Endothelial cell of umbilical vein (primary cell): Measurements from ENCODE around the gene GRAMD2B. TPM values are rescaled to one million over a fixed set of nuclear protein-coding genes. Genes with fewer than 3 reads are reported as not detected.

ENCODE experiments used
- BruUV-seq: library from RNA; stranded (reverse); fragments of 400-500 nt; replicated peaks from 2 replicates; lab custom pipeline; 2021; lab: Mats Ljungman, UMichigan
- CTCF ChIA-PET: fragments of 300-600, 350-600 bp; sonication (Branson Sonifier 250); formaldehyde crosslinking; loops from one replicate; lab custom pipeline; 2021; ENCODE audit warnings: antibody characterized with exemption, inconsistent platforms; lab: Charles Lee
- POLR2A ChIA-PET: fragments of 300-600, 350-600 bp; sonication (Branson Sonifier 250); formaldehyde crosslinking; loops from one replicate; lab custom pipeline; 2021; ENCODE audit warnings: antibody characterized with exemption, inconsistent platforms; lab: Charles Lee
- DNase-seq: peaks from one replicate; pipeline ENCODE4 v3.0.0-alpha.2; 2011; ENCODE audit warnings: low read depth, low spot score
- FAIRE-seq: peaks from 2 replicates; lab custom pipeline; 2011; peaks lifted over from hg19 to GRCh38; lab: Jason Lieb, UNC
- H2AFZ ChIP-seq: 2 replicates; pipeline ENCODE4 v1.6.0; 2012; ENCODE audit warnings: low read depth, low read length, control low read depth, inconsistent platforms
- H3K27ac ChIP-seq: 2 replicates; pipeline ENCODE4 v1.5.1; 2011; ENCODE audit warnings: low read depth, mild to moderate bottlenecking, control low read depth, low read length, moderate library complexity; ENCODE audit not compliant: insufficient read depth
- H3K27me3 ChIP-seq, 2 experiments: 2 replicates each; pipeline versions ENCODE4 v1.6.0 to v1.6.1; 2011; ENCODE audit warnings: low read length in 2 of 2, mixed read lengths in 1 of 2; ENCODE audit not compliant: control insufficient read depth in 2 of 2, insufficient read depth in 2 of 2
- H3K36me3 ChIP-seq, 2 experiments: 2 replicates in 1 of 2; 3 replicates in 1 of 2; pipeline ENCODE4 v1.5.1; 2011; ENCODE audit warnings: low read length in 2 of 2, mild to moderate bottlenecking in 1 of 2, moderate library complexity in 1 of 2; ENCODE audit not compliant: control insufficient read depth in 2 of 2, insufficient read depth in 2 of 2; ENCODE audit errors: extremely low read depth in 1 of 2
- H3K4me1 ChIP-seq: 3 replicates; pipeline ENCODE4 v1.5.1; 2011; ENCODE audit warnings: mild to moderate bottlenecking, low read length; ENCODE audit not compliant: control insufficient read depth, insufficient read depth; ENCODE audit errors: extremely low read depth
- H3K4me2 ChIP-seq: 2 replicates; pipeline ENCODE4 v1.6.1; 2011; ENCODE audit warnings: low read length, control low read depth, mixed read lengths; ENCODE audit not compliant: insufficient read depth
- H3K4me3 ChIP-seq, 3 experiments: fragments of 200-600 bp in 1 of 3; sonication (generic), shearing (Covaris generic) in 1 of 3; replicated peaks in 1 of 3; 2 replicates each; pipeline ENCODE4 v1.5.1; 2011 to 2016; ENCODE audit warnings: control low read depth in 3 of 3, low read length in 3 of 3, mild to moderate bottlenecking in 2 of 3, inconsistent platforms in 1 of 3, low read depth in 1 of 3, moderate library complexity in 1 of 3; ENCODE audit not compliant: insufficient read depth in 1 of 3
- H3K79me2 ChIP-seq: 2 replicates; pipeline ENCODE4 v1.6.0; 2012; ENCODE audit warnings: low read length, inconsistent platforms; ENCODE audit not compliant: control insufficient read depth, insufficient read depth
- H3K9ac ChIP-seq: replicated peaks from 2 replicates; pipeline ENCODE3; 2011; ENCODE audit warnings: low read length, control low read depth; ENCODE audit not compliant: insufficient read depth; ENCODE audit errors: extremely low read depth
- H3K9me1 ChIP-seq: replicated peaks from 3 replicates; pipeline ENCODE4 v1.6.0; 2011; ENCODE audit warnings: mild to moderate bottlenecking, low read length; ENCODE audit not compliant: control insufficient read depth, insufficient read depth; ENCODE audit errors: extremely low read depth
- H3K9me3 ChIP-seq: replicated peaks from 2 replicates; pipeline ENCODE4 v1.5.1; 2012; ENCODE audit warnings: low read length, inconsistent platforms; ENCODE audit not compliant: control insufficient read depth, insufficient read depth
- H4K20me1 ChIP-seq: replicated peaks from 2 replicates; pipeline ENCODE3; 2011; ENCODE audit warnings: mild to moderate bottlenecking, low read length; ENCODE audit not compliant: control insufficient read depth, insufficient read depth; ENCODE audit errors: extremely low read depth
- EZH2 ChIP-seq: IDR thresholded peaks from 2 replicates; pipeline ENCODE4 v1.6.1; 2012; ENCODE audit warnings: borderline replicate concordance, low read depth, mild to moderate bottlenecking, moderate library complexity, low read length, inconsistent platforms; ENCODE audit not compliant: severe bottlenecking
- FOS ChIP-seq: IDR thresholded peaks from 2 replicates; pipeline ENCODE4 v1.6.1; 2011; ENCODE audit warnings: mild to moderate bottlenecking, low read length, moderate library complexity, borderline replicate concordance; ENCODE audit not compliant: insufficient read depth
- GATA2 ChIP-seq: IDR thresholded peaks from 2 replicates; pipeline ENCODE4 v1.7.0; 2011; ENCODE audit warnings: low read depth, mild to moderate bottlenecking, moderate library complexity, mixed read lengths, low read length; ENCODE audit not compliant: insufficient read length, insufficient read depth
- JUN ChIP-seq: IDR thresholded peaks from 2 replicates; pipeline ENCODE4 v1.6.1; 2011; ENCODE audit warnings: borderline replicate concordance, low read depth; ENCODE audit not compliant: insufficient read length, insufficient read depth
- MYC ChIP-seq: IDR thresholded peaks from one replicate; pipeline ENCODE4 v1.6.1; 2011; ENCODE audit warnings: mild to moderate bottlenecking, low read depth, low read length
- POLR2A ChIP-seq: IDR thresholded peaks from 2 replicates; pipeline ENCODE4 v1.6.1; 2012; ENCODE audit warnings: low read depth, mild to moderate bottlenecking, control low read depth, low read length
- POLR2AphosphoS5 ChIP-seq: IDR thresholded peaks from 2 replicates; pipeline ENCODE4 v1.6.1; 2012; ENCODE audit warnings: low read depth, mild to moderate bottlenecking, control low read depth, low read length, moderate library complexity; ENCODE audit not compliant: insufficient read depth
- dilution Hi-C: fragments of 300-500 bp; cut with MboI; formaldehyde crosslinking; loops from one replicate; pipeline ENCODE4 v1.15.0; 2019; ENCODE audit warnings: low sequenced_read_pairs; ENCODE audit not compliant: extremely low pct_ligation_motif_present
- intact Hi-C: fragments of 100-400 bp; cut with micrococcal nuclease; formaldehyde crosslinking; loops from one replicate; pipeline ENCODE4 v1.10.0; 2022
- polyA plus RNA-seq, 4 experiments: library from polyadenylated mRNA; depleted of rRNA in 3 of 4; stranded (reverse) in 3 of 4; unstranded in 1 of 4; fragments of >200 nt; gene quantifications; 2 replicates each; pipeline versions ENCODE4 v1.2.1 to v1.2.3, GENCODE V29; 2011 to 2012; ENCODE audit warnings: missing spikeins in 1 of 4
- total RNA-seq: library from RNA; stranded (reverse); gene quantifications from 2 replicates; pipeline ENCODE4 v1.2.3, GENCODE V29; 2021
- TF ChIP-seq, protein P1 (sequence below): IDR thresholded peaks from 2 replicates; pipeline ENCODE4 v1.6.1; 2011; ENCODE audit not compliant: insufficient read depth, insufficient read length
- TF ChIP-seq, protein P2 (sequence below), 2 donors: IDR thresholded peaks; 1 replicate in 1 of 2; 2 replicates in 1 of 2; pipeline ENCODE4 v1.5.1; 2011; ENCODE audit warnings: low read length in 2 of 2, mild to moderate bottlenecking in 2 of 2, moderate library complexity in 2 of 2, control low read depth in 1 of 2, inconsistent platforms in 1 of 2, low read depth in 1 of 2; ENCODE audit not compliant: insufficient read depth in 1 of 2; ENCODE audit errors: extremely low read depth in 1 of 2

Gene GRAMD2B
- total and polyA plus RNA-seq, 2 donors (not counting 3 experiments of a cell fraction or from before 2014, with no cell fraction given): 2.0 to 5.5 TPM

DNA sequence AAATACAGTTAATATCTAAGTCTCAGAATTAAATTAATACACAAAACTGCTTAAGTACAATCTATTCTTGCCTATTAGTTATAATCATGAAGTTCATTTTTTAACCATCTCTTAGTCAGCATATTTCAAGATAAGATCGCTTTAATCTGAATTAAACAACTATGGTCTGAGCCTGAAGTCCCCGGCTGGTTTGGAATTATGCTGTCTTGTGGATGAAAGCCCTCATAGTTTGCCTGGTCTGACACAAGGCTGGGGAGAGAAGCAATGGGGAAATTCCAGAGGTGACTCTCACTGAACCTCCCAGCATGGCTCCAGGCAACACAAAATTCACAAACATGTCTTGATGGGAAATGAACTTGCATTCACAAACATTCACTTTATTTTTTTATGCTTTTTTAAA is 28.0 kb upstream of the GRAMD2B start:
- no peak for TF ChIP-seq JUN
- TF ChIP-seq POLR2AphosphoS5: no peak
- no peak for TF ChIP-seq FOS
- no peak for TF ChIP-seq GATA2
- no peak for TF ChIP-seq EZH2
- TF ChIP-seq, protein P1, sequence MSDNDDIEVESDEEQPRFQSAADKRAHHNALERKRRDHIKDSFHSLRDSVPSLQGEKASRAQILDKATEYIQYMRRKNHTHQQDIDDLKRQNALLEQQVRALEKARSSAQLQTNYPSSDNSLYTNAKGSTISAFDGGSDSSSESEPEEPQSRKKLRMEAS: no peak
- no peak for TF ChIP-seq POLR2A
- TF ChIP-seq, protein P2, sequence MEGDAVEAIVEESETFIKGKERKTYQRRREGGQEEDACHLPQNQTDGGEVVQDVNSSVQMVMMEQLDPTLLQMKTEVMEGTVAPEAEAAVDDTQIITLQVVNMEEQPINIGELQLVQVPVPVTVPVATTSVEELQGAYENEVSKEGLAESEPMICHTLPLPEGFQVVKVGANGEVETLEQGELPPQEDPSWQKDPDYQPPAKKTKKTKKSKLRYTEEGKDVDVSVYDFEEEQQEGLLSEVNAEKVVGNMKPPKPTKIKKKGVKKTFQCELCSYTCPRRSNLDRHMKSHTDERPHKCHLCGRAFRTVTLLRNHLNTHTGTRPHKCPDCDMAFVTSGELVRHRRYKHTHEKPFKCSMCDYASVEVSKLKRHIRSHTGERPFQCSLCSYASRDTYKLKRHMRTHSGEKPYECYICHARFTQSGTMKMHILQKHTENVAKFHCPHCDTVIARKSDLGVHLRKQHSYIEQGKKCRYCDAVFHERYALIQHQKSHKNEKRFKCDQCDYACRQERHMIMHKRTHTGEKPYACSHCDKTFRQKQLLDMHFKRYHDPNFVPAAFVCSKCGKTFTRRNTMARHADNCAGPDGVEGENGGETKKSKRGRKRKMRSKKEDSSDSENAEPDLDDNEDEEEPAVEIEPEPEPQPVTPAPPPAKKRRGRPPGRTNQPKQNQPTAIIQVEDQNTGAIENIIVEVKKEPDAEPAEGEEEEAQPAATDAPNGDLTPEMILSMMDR (IDR thresholded peaks at IDR 0.05; ENCODE audit: extremely low read depth in 1 of 2, insufficient read depth in 1 of 2, low read depth in 1 of 2, low read length in 2 of 2): no peak
- TF ChIP-seq MYC: no peak
- no TSS peak for BruUV-seq
- ChIA-PET CTCF (no interaction called here), POLR2A (no interaction called here)
- no peak overlapping the region for H3K9ac ChIP-seq
- H3K4me1 ChIP-seq: no peaks in the 10 kb centered on the region
- no peaks in the 10 kb centered on the region for H4K20me1 ChIP-seq
- H3K79me2 ChIP-seq: no peaks in the 10 kb centered on the region
- no peaks in the 10 kb centered on the region for H3K9me1 ChIP-seq
- H3K4me3 ChIP-seq: no peak overlapping the region
- H3K4me2 ChIP-seq: no peak overlapping the region
- no peaks in the 10 kb centered on the region for H3K36me3 ChIP-seq
- FAIRE-seq: no peak
- H2AFZ ChIP-seq: no peak overlapping the region
- dilution Hi-C loops: no loop called here
- no peak overlapping the region for H3K27ac ChIP-seq
- intact Hi-C loops: no loop called here
- H3K9me3 ChIP-seq: no peaks in the 10 kb centered on the region
- DNase-seq: no peak
- H3K27me3 ChIP-seq: no peaks in the 10 kb centered on the region
